HG03378 (cell line): ENCODE results near the gene RHOU.
"Not testable (repeated sequence)": the region's sequence is repeated elsewhere in the genome, so short reads cannot be mapped to it uniquely, and the experiment has no call there.

Source experiments
- ATAC-seq: cut with Tn5 transposase; IDR thresholded peaks from one replicate; pipeline ENCODE4 v1.9.1; 2021; ENCODE audit warnings: mild to moderate bottlenecking, moderate library complexity; ENCODE audit not compliant: unreplicated experiment

RHOU gene

GRCh38 chr1:228755800-228756199 is 20.5 kb downstream of the RHOU start:
- ATAC-seq = no peak

- no peak for ATAC-seq
Measured at GRCh38 chr1:228756457-228756856, 21.2 kb downstream of the RHOU start.

- no peak for ATAC-seq
Measured at GRCh38 chr1:228758447-228758846, 23.2 kb downstream of the RHOU start.

GRCh38 chr1:228760979-228761378 is 25.7 kb downstream of the RHOU start:
- ATAC-seq = no peak

- ATAC-seq = no peak
Measured at GRCh38 chr1:228763561-228763960, 28.3 kb downstream of the RHOU start.

- ATAC-seq = no peak
Measured at GRCh38 chr1:228765168-228765946, 30.1 kb downstream of the RHOU start.

GRCh38 chr1:228766788-228767187 is 31.5 kb downstream of the RHOU start:
- ATAC-seq = no peak

- peak; percentile 41 for ATAC-seq
Measured at GRCh38 chr1:228767636-228768354, 32.5 kb downstream of the RHOU start.

- peak; percentile 50 for ATAC-seq
Measured at GRCh38 chr1:228768355-228769000, 33.2 kb downstream of the RHOU start.

GRCh38 chr1:228770779-228771223 is 35.5 kb downstream of the RHOU start:
- ATAC-seq = no peak

- no peak for ATAC-seq
Measured at GRCh38 chr1:228772516-228773212, 37.4 kb downstream of the RHOU start.

- ATAC-seq = not testable (repeated sequence)
Measured at GRCh38 chr1:228775946-228776345, 40.7 kb downstream of the RHOU start.

GRCh38 chr1:228776449-228776848 is 41.2 kb downstream of the RHOU start:
- ATAC-seq = no peak

GRCh38 chr1:228777236-228777635 is 42.0 kb downstream of the RHOU start:
- ATAC-seq = no peak

GRCh38 chr1:228778026-228778425 is 42.7 kb downstream of the RHOU start:
- ATAC-seq = no peak

GRCh38 chr1:228778466-228778865 is 43.2 kb downstream of the RHOU start:
- no peak for ATAC-seq

GRCh38 chr1:228778961-228779360 is 43.7 kb downstream of the RHOU start:
- no peak for ATAC-seq

GRCh38 chr1:228781161-228781808 is 46.0 kb downstream of the RHOU start:
- no peak for ATAC-seq

- no peak for ATAC-seq
Measured at GRCh38 chr1:228781809-228782661, 46.8 kb downstream of the RHOU start.
